Stimulated activated CD8-positive, alpha-beta memory T cell treated with anti-CD3 and anti-CD28 coated beads, Interleukin-7, amount 100 ng/mL, for 1 hour (primary cell): ENCODE results near the gene RBMS1.
"Not testable (repeated sequence)": the region's sequence is repeated elsewhere in the genome, so short reads cannot be mapped to it uniquely, and the experiment has no call there.

ENCODE experiments used
- DNase-seq, 2 donors: peaks; one replicate each; pipeline ENCODE4 v3.0.0-alpha.2; 2020; ENCODE audit warnings: low read depth in 2 of 2

The RBMS1 gene

DNA sequence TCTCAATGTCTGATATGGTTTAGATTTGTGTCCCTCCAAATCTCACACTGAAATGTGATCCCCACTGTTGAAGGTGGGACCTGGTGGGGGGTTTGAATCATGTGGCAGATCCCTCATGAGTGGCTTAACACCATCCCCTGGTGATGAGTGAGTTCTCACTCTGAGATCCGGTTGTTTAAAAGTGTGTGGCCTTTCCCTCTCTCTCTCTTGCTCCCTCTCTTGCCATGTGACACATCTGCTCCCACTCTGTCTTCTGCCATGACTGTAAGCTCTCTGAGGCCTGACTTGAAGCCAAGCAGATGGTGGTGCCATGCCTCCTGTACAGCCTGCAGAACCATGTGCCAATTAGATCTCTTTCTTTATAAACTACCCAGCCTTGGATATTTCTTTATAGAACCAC, 108.8 kb downstream of the RBMS1 start:
- no peak for DNase-seq

DNA sequence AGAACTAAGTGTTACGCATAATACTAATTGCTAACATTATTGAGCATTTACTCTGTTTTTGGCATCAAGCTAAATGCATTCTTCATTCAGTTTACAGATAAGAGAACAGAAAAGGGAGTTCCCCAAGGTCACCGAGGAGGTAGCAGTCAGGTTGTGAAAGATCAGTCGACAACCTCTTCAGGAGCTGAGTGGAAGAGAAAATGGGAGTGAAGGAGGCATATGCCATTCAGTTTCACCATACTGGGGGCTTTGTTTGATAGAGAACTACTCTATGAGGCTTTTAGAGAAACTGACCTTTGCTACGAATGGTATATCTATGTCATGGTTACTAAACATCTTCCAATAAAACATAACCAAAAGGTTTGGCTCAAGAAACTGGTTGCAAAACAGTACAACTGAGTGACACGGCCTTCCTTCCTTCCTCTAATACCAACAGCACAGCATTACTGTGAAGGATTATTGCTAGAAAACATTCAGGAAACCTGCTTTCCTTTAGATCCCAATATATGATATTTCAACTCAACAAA, 112.1 kb downstream of the RBMS1 start:
- no peak for DNase-seq

DNA sequence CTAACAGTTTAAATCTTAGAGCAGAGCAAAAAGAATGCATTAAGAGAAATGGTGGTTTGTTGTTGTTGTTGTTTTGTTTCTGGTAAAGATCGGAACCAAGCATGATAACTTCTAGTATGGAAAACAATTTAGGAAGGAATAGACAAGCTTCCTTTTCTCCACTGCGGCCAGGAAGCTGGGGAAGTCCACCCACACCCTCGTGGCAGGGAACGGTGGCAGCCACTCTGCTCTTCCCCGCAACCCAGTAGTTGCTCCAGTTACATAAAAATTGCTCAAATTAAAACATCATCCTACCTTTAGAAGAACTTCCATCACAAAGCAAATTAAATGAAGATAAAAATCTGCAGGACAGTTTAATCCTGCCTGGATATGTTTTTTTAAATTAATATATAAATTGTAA, 113.0 kb downstream of the RBMS1 start:
- DNase-seq: no peak

DNA sequence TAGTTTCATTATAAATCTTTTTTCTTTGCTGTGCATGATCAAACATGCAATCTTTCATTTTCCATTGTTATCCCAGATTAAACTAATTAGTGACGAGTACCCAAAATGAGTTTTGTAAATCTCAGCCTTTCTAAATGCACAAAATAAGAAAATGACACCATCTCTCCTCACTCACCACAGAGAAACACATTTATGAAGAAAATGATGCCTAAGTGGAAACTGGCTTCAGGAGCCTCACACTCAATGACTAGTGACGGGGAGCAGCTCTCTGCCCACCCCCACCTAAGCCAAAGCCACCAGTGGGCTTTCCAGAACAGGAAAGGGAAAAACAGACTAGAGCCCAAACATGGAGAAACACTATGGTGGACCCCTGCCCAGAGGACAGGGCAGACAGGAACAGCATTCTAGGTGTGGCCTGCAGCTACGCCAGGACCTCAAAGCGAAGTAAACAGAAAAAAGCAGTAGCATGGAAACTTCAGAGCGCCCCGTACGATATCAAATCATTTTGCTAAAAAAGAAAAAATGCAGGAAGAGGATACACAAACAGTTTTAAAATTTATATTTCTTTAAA, 113.5 kb downstream of the RBMS1 start:
- DNase-seq: no peak

DNA sequence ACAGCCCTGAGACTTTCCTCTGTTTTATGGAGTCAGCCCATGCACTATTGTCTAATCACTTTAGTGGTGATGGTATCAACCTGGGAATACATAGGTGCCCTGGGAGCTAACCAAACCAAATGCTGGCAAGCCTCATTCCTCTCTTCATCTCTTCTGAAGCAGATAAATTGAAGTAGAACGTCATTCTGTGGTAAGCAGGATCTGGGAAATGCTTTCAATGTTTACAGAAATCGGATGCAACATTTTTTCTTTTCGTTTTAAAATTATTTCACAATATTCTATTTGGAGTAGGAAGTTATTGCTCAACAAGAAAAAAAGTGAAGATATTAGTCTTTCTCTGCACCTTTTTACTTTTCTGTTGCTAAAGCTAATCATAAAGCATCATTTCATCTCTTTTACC, 114.2 kb downstream of the RBMS1 start:
- DNase-seq: no peak

DNA sequence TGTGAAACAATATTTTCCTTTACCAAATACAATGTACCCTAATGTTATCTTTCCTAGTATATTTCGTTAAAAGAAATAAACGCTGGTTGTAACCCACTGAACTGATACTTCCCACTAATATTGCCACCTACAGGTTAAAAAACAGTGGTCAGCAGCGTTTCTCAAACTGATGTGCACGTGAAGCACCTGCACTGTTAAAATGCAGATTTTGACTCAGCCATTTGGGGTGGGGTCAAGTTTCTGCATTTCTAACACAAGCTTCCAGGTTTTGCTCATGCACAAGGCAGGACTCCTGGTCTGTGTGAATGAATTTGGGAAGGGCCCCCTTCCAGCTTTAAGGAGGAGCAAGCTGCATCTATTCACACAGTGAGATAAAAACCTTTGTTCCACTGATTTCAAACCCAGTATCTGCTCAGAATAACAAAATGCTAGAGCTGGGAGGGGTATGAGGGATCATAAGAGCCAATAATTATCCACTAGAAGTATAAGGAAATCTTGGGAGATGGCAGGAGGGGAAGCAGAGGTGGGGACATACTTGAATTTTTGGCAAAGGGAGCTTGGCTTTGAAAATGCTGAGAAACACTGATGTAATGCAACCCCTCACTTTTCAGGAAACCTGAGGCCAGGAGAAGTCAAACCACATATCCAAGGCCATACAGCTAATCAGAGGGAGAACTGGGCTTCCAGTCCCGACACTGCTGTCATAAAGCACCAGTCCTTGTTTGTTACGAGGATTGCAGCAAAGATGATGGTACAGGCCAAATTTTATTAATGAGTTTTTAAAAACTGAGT, 116.2 kb downstream of the RBMS1 start:
- DNase-seq: no peak

DNA sequence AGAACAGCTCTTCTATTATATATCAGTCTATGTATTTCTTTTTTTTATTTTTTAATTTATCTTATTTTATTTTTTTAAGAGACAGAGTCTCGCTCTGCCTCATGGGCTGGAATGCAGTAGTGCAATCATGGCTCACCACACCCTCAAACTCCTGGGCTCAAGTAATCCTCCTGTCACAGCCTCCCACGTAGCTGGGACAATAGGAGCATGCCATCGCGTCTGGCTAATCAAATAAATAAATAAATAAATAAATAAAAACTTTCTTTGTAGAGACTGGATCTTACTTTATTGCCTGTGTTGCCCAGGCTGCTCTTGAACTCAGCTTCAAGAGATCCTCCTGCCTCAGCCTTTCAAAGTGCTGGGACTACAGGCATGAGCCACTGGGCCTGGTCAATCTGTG, 117.0 kb downstream of the RBMS1 start:
- DNase-seq: no peak

DNA sequence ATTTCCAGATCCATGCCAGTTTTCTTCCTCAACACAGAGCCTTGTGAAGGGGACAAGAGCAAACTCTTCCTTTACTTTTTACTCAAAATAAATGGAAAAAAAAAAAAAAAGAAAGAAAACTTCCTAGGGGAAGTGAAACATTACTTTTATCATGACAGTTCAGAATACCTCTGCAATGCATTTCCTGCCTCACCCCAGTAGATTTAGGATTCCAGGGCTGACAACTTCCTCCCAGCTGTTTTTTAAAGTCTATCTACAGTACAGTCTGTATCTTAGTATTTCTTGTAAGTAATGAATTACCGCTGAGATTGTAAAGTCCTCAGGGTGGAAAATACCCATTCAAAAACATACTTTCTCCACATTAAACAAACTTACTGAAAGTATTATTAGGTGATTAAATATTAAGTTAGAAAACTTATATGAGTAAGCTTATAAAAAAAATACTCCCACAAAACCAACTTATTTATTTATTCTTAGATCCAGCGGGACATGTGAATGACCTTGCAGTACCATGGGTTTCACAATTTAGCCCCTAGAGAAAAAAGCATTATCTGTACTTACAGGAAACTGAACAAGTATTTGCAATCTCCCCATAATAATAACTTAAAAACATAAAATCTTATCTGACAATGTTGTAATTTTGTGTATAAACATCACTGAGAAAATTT, 117.7 kb downstream of the RBMS1 start:
- no peak for DNase-seq

DNA sequence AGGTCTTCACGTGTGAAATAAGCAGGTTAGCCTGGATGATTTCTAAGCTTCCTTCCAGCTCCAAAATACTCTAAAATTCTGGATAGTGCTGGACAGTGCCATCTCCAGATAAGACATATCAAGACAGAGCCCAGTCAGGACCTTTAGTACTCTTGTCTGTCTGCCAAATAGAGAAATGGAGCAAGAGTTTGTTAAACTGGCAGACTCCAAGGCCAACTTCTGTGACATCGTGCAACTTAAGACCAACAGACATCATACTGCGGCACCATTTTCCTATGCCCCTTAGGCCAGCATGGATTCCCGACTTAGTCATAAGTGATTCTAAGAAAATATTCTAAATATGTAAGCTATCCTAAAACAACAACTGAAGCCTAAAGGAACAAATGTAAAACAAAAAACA, 118.6 kb downstream of the RBMS1 start:
- no peak for DNase-seq

DNA sequence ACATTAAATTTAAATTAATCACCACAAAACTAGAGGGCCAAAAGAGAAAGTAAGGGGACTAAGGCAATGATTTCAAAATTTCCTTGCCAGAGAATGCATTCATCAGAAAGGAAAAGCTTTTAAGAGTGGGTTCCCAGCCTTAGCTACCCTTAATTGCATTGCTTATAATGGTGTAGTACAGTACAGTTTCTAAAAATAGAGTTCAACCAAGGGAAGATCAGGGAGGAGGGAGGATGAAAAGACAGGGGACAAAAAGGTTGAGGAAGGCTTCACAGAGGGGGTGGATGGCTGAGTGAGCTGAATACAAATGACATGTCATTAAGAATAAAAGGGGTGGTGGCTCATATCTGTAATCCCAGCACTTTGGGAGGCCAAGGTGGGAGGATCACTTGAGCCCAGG, 119.9 kb downstream of the RBMS1 start:
- DNase-seq: no peak

DNA sequence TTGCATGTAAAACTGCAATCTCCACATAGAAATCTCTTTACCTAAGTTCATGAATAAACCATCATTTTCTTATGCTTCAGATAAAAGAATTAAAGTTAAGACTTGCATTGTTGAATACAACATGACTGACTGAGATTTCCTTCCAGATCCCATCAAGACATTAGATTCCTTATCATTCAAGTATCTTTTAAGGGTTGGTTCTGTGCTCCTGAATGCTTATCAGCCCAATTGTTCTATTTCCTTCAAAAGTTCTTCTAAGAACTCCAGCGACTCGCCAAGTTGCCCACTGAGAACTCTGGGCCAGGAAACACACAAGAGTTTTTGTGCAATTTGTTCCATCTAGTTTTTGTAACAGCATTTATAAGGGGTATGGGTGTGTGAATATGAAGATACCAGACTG, 120.3 kb downstream of the RBMS1 start:
- no peak for DNase-seq

DNA sequence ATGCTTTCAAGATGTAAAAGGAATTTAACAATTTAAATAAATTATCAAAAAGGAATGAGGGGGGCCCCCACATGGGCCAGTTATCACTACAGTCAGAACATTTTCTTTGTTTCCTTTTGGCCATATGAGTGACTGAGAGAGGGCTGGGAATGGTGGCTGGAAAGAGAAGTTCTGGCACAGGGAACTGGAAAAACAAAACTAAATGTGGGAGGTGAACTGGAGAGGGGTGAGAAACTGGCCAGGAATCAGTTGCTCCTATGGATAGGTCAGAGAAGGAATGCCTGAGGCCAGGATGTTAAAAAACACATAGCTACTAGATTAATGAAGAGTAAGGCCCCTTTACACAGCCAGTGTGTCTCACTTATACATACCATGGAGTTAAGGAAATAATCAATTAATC, 121.0 kb downstream of the RBMS1 start:
- no peak for DNase-seq

DNA sequence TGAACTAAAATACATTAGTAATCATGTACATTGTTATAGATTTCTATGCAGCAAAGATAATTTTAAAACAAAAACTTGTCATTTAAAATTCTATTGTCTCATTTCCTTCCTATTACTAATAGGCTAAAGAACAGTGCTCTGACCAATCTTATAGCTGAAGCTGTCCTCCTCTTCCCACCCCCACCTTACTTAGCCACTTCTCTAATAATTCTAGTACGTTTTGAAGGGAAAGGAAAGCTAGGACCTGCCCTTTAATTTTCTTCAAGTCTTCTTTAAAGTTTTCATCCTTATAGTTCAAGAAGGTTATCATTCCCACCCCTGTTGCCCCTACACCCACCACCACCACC, 121.6 kb downstream of the RBMS1 start:
- DNase-seq: no peak

DNA sequence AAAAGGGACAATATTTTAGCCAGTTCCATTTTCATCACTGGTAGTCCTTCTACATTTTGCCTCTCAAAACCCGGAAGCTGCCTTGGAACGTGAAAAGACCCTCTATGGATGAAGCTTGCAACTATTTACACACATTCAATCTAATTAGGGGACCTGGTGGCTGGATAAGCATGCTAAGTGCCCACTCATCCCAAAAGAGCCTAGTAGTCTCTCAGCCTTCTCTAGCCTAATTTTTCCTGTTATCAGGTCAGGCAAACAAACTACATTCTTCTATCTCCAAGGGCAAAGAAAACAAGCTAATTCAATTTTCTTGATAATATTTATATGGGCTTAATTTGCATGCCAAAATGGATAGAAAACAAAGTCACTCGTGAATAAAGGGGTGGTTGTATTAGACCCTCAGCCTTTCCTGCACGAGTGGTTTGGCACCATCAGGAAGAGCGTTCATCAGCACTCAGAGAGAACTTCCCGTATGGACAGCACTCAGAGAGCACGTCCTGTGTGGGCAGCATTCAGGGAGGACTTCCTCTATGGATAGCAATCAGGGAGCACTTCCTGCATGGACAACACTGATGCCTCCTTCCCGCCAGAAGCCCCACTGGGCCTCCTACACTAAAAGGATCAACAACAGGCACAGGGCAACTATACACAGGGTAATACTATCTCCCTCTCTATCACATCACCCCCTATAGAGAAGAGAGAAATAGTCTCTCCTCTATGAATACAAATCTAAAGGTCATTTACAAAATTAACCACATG, 122.2 kb downstream of the RBMS1 start:
- DNase-seq: no peak

DNA sequence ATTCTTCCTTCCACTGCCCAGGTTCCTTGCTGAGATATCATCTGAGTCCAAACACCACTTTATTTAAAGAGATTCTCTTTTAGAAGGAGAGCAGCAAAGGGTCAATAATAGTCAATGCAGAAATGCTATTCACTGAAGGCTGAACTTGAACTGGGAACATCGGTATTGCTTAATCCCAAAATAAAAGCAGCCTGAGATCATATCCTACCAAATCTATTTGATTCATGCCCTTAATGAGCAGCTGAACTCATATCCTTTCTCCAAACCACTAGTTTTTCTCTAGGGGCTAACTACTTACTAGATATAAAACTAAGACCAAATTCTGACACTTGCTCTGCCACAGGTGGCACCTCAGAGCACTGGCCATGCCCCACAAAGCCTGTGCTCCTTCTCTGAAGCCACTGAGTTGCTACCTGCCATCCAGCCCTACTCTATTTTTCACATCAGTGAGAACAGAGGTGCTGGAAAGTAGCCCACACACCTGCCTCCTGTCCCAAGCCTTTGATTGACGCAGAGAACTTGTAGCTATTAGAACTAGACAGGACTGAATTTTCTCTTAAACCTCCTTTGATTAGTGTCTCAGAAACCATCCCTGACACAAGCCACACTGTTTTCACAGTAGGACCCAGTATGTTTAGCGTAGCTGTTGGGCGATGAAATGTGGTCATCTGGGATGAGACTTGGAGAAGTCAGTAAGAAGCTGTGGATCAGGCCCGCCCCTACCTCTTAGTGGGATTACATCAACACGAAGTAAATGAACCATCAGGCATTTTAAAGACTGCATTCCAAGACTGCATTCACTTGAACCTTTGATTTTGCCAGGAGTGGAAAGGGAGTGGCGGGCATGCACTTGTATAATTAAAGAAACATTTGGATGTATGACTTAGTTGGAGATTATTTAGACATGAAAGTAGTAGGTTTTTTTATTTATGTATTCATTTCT, 124.3 kb downstream of the RBMS1 start:
- DNase-seq: no peak

DNA sequence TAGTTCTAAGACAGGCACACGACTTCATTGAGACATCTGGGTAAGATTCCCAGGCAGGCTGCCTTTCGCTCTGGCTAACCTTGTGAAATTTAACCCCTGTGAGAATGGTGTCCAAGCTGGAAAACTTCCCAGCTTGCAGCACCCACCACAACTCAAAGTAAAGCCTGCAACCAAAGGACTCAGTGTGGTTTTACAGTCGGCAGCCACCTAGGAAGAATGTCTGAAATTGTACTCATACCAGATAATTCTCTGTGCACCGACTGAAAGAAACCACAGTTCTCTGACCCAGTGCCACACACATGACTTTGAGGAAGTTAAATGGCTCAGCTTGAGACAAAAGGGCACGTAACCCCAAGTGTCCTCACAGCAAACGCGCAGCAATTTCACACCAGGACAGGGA, 125.7 kb downstream of the RBMS1 start:
- no peak for DNase-seq

DNA sequence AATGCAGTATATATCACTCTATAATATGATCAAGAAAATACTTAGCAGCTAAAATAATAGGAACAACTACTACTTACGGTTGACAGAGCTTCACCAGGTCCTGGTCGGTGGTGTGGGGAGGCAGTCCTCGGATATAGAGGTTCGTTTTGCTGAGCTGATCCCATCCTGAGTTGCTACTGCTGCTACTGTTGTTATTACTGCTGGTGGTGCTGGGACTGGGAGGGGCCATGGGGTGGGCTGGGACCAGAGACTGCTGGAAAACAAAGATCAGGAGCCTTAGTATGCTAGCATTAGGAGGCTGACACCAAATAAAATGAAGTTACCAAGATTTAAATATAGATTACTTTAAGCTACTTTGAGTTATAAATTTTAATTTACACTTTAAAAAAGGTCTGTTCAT, 126.5 kb downstream of the RBMS1 start:
- not testable (repeated sequence) for DNase-seq

DNA sequence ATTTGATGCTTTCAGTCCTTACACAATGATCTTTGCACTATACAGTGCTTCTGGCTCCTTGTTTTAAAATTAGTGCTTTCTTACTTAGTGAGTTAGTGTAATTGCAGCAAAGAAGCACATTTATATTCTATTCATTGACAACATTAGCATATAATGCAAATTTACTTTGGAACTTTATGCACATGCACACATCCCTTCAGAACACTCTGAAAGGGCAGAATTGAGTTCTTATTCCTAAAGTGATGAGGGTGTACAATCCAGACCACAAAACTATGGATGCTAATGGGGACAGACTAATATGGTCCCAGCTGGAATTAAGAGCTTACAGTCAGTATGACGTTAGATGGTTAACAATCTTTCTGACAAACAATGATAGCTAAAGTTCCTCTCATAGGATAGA, 127.1 kb downstream of the RBMS1 start:
- no peak for DNase-seq

DNA sequence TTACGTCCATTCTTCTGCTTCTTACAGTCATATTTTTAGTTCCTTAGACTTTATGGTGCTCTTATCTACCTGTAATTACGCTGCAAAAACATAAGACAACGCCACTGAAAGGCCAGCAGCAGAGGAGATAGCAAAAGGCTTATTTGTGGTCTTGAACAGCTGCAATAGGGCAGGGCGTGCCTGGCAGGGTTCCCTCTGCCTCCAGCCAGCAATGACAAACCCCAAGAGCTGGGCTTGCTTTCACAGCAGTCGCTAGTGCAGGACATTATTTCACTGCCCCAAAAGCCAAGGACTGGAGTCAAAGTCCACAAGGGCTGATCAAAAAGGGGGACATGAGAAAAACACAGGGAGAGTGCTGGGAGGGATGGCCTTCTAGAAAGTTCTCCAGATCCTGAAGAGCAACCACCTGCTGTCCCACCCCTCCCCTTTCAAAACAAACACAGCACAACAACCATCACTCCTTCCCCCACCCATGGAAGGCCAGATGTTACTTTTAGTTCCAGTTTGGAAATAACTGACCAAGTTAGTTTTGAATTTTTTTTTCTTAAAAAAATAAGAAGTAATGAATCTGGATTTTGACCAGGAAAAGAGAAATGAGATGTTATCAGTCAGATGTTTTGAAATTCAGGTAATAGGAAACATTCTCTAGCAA, 127.8 kb downstream of the RBMS1 start:
- no peak for DNase-seq

DNA sequence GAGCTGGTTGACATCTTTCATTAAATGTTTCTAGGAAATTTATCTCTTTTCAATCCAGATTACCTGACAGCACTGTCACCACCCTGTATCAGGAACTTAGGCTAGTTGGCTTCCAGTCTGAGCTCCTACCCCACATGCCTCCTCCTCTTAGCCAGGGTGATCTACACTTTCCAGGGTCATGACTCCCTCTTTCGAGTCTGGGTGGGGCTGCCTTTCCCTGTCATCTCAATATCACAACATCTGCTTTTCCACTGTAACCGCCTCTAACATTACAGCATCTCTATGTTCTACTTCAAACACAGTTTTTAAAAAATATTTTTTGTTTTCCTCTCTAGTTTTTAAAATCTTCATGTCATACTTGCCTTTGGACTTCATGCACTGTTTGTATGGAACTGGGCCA, 129.2 kb downstream of the RBMS1 start:
- no peak for DNase-seq

DNA sequence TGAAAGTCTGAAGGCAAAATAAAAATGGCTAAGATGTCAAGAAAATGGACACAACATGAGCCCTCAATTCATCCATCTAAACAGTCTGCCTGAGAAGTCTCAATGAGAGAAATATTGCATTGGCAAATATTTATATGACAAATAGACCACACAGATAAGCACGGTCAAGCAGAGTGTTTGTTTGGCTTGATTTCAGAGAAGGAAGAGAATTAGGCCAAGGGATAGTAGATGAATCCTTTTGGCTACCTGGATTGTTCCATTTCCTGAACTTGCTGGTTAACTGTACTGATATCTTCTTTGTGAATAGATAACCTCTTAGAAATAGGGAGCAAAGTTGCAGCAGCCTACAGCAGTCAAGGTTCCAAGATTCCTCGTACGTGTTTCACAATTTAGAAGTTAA, 129.6 kb downstream of the RBMS1 start:
- DNase-seq: no peak
